GM06990 (cell line): ENCODE data around the gene USP25.

ENCODE experiments used
- DNase-seq: peaks from one replicate; pipeline ENCODE4 v3.0.0-alpha.2; 2011; ENCODE audit not compliant: insufficient read length; ENCODE audit errors: extremely low read depth
- H3K27me3 ChIP-seq: replicated peaks from 2 replicates; pipeline ENCODE4 v1.6.0; 2011; ENCODE audit warnings: low read length; ENCODE audit not compliant: control insufficient read depth, insufficient read depth
- H3K36me3 ChIP-seq: 2 replicates; pipeline ENCODE4 v1.5.1; 2011; ENCODE audit warnings: low read length; ENCODE audit not compliant: control insufficient read depth, insufficient read depth
- H3K4me3 ChIP-seq: replicated peaks from 2 replicates; pipeline ENCODE4 v1.5.1; 2011; ENCODE audit warnings: low read depth, mild to moderate bottlenecking, control low read depth, low read length
- CTCF ChIP-seq: IDR thresholded peaks from 2 replicates; pipeline ENCODE4 v1.5.1; 2011; ENCODE audit warnings: low read length, control low read depth, mild to moderate bottlenecking, inconsistent platforms; ENCODE audit not compliant: insufficient read depth, poor library complexity, severe bottlenecking

The USP25 gene

GRCh38 chr21:15804247-15805005 lies 74.6 kb downstream of the USP25 start:
- no peak for TF ChIP-seq CTCF
- H3K27me3 ChIP-seq, result no peaks in the 10 kb centered on the region
- H3K36me3 ChIP-seq, result no peaks in the 10 kb centered on the region
- DNase-seq, result no peak
- no peak overlapping the region for H3K4me3 ChIP-seq

GRCh38 chr21:15809065-15809464 lies 79.3 kb downstream of the USP25 start:
- TF ChIP-seq CTCF, result no peak
- Histone ChIP-seq H3K36me3 (no peaks in the 10 kb centered on the region), H3K4me3 (no peak overlapping the region), H3K27me3 (no peaks in the 10 kb centered on the region)
- no peak for DNase-seq

GRCh38 chr21:15809818-15810217 lies 80.0 kb downstream of the USP25 start:
- no peaks in the 10 kb centered on the region for H3K36me3 ChIP-seq
- H3K27me3 ChIP-seq, result no peaks in the 10 kb centered on the region

GRCh38 chr21:15815285-15815684 lies 85.5 kb downstream of the USP25 start:
- H3K27me3 ChIP-seq, result no peaks in the 10 kb centered on the region
- DNase-seq, result no peak
- H3K4me3 ChIP-seq, result no peak overlapping the region
- TF ChIP-seq CTCF, result no peak
- no peaks in the 10 kb centered on the region; the same call in 1 of the 2 replicates for H3K36me3 ChIP-seq

More at GRCh38 chr21:15809818-15810217, 80.0 kb downstream of the USP25 start:
- H3K4me3 ChIP-seq, result no peak overlapping the region
- DNase-seq, result no peak
- TF ChIP-seq CTCF, result no peak

- no peak overlapping the region for H3K4me3 ChIP-seq
- no peaks in the 10 kb centered on the region for H3K27me3 ChIP-seq
- no peak for TF ChIP-seq CTCF
- DNase-seq, result no peak
- no peaks in the 10 kb centered on the region; the same call in 1 of the 2 replicates for H3K36me3 ChIP-seq
Observed at GRCh38 chr21:15820327-15820726, 90.5 kb downstream of the USP25 start.
